Measurements from ENCODE around the gene AHDC1.

GRCh38 chr1:27593678-27594563, 10.0 kb downstream of the AHDC1 start:
- TF ChIP-seq POGZ (CRISPR knock-in tag; IDR thresholded peaks at IDR 0.05): no peak
- no peak for TF ChIP-seq KLF16 (CRISPR knock-in tag; IDR thresholded peaks at IDR 0.05)
- TF ChIP-seq ZNF703 (CRISPR knock-in tag; IDR thresholded peaks at IDR 0.05; ENCODE audit: borderline replicate concordance): no peak
- TF ChIP-seq SRSF1 (optimal IDR thresholded peaks at IDR 0.05; ENCODE audit: low read depth, low read length): no peak
- TF ChIP-seq EZH2 (conservative IDR thresholded peaks at IDR 0.05; ENCODE audit: low read depth, low read length): no peak
- TF ChIP-seq ZSCAN21 (CRISPR knock-in tag; IDR thresholded peaks at IDR 0.05; ENCODE audit: borderline replicate concordance): no peak
- TF ChIP-seq EP300 (IDR thresholded peaks at IDR 0.05; ENCODE audit: low read depth in 2 of 2, low read length in 2 of 2): no peak
- TF ChIP-seq EP300 (CRISPR knock-in tag; IDR thresholded peaks at IDR 0.05; ENCODE audit: borderline replicate concordance): no peak
- TF ChIP-seq ZSCAN22 (CRISPR knock-in tag; IDR thresholded peaks at IDR 0.05): no peak
- no peak for TF ChIP-seq ZBTB20 (CRISPR knock-in tag; IDR thresholded peaks at IDR 0.05; ENCODE audit: borderline replicate concordance, low read depth)
- no peak for TF ChIP-seq SKI (IDR thresholded peaks at IDR 0.05; ENCODE audit: partially characterized antibody)
- no peak for TF ChIP-seq ZNF652 (CRISPR knock-in tag; IDR thresholded peaks at IDR 0.05; ENCODE audit: borderline replicate concordance, low read depth)

Data from HepG2 (cell line).